ENCODE results near the gene WDR73.

- TF ChIP-seq CTCF (optimal IDR thresholded peaks at IDR 0.05 in 1 of 3, IDR thresholded peaks at IDR 0.05 in 1 of 3, conservative IDR thresholded peaks at IDR 0.05 in 1 of 3; ENCODE audit: extremely low read depth in 1 of 3, insufficient read depth in 2 of 3, low read length in 3 of 3) (no peak), EZH2 (IDR thresholded peaks at IDR 0.05; ENCODE audit: low read length) (no peak)
These were observed 4.8 kb upstream of the WDR73 start for GRCh38 chr15:84658788-84659411.
